Measurements from ENCODE around the gene EPHB3.
"Not testable (repeated sequence)": the region's sequence is repeated elsewhere in the genome, so short reads cannot be mapped to it uniquely, and the experiment has no call there.

The EPHB3 gene

GRCh38 chr3:184600685-184601377 is 39.2 kb downstream of the EPHB3 start:
- no peak for DNase-seq (ENCODE audit: low spot score)

- DNase-seq (ENCODE audit: low spot score) = no peak
These were observed 40.2 kb downstream of the EPHB3 start for GRCh38 chr3:184601576-184602371.

- DNase-seq (ENCODE audit: low spot score) = peak; percentile 67
These were observed 41.0 kb downstream of the EPHB3 start for GRCh38 chr3:184602372-184603150.

GRCh38 chr3:184603151-184604030 is 41.8 kb downstream of the EPHB3 start:
- DNase-seq (ENCODE audit: low spot score) = no peak

- no peak for DNase-seq (ENCODE audit: low spot score)
These were observed 42.5 kb downstream of the EPHB3 start for GRCh38 chr3:184604039-184604601.

GRCh38 chr3:184604615-184605290 is 43.2 kb downstream of the EPHB3 start:
- peak; percentile 18 for DNase-seq (ENCODE audit: low spot score)

GRCh38 chr3:184608209-184608608 is 46.6 kb downstream of the EPHB3 start:
- DNase-seq (ENCODE audit: low spot score) = no peak

GRCh38 chr3:184609476-184610244 is 48.1 kb downstream of the EPHB3 start:
- no peak for DNase-seq (ENCODE audit: low spot score)

- no peak for DNase-seq (ENCODE audit: low spot score)
These were observed 48.8 kb downstream of the EPHB3 start for GRCh38 chr3:184610245-184610871.

- DNase-seq (ENCODE audit: low spot score) = no peak
These were observed 50.2 kb downstream of the EPHB3 start for GRCh38 chr3:184611607-184612281.

GRCh38 chr3:184615396-184615795 is 53.8 kb downstream of the EPHB3 start:
- DNase-seq (ENCODE audit: low spot score) = no peak

GRCh38 chr3:184616436-184616835 is 54.9 kb downstream of the EPHB3 start:
- no peak for DNase-seq (ENCODE audit: low spot score)

GRCh38 chr3:184617306-184617705 is 55.7 kb downstream of the EPHB3 start:
- not testable (repeated sequence) for DNase-seq (ENCODE audit: low spot score)

- no peak for DNase-seq (ENCODE audit: low spot score)
These were observed 57.2 kb downstream of the EPHB3 start for GRCh38 chr3:184618811-184619210.

- DNase-seq (ENCODE audit: low spot score) = no peak
These were observed 57.8 kb downstream of the EPHB3 start for GRCh38 chr3:184619369-184619768.

GRCh38 chr3:184619787-184620430 is 58.3 kb downstream of the EPHB3 start:
- no peak for DNase-seq (ENCODE audit: low spot score)

- DNase-seq (ENCODE audit: low spot score) = no peak
These were observed 59.0 kb downstream of the EPHB3 start for GRCh38 chr3:184620475-184621119.

GRCh38 chr3:184622156-184622555 is 60.6 kb downstream of the EPHB3 start:
- not testable (repeated sequence) for DNase-seq (ENCODE audit: low spot score)
